ENCODE measurements around the gene PTPRD. TPM values are rescaled to one million over a fixed set of nuclear protein-coding genes. Genes with fewer than 3 reads are reported as not detected.
A peak's percentile ranks its signal among the peaks of the same experiment; 100 is the strongest.

The PTPRD gene
- total RNA-seq, 2 donors from 2014 or later: 97.4 to 101 TPM

GRCh38 chr9:8955315-8955714, 1657.5 kb downstream of the PTPRD start:
- Mint-ChIP-seq H3K4me1 (peaks cover 38% of the 10 kb centered on the region), H3K9me3 (no peaks in the 10 kb centered on the region), H3K27ac (peak overlapping the region; percentile 23), H3K27me3 (ENCODE audit: insufficient read depth) (no peaks in the 10 kb centered on the region), H3K4me3 (no peak overlapping the region), H3K36me3 (ENCODE audit: low read depth) (no peaks in the 10 kb centered on the region)
- no peaks in the 10 kb centered on the region for H3K9me3 ChIP-seq (ENCODE audit: control insufficient read depth, low read length)
- no peak for DNase-seq
- H3K9ac ChIP-seq (ENCODE audit: extremely low read depth, low read length, poor library complexity, severe bottlenecking): no peak overlapping the region
- peaks cover 13% of the 10 kb centered on the region for H3K4me1 ChIP-seq (ENCODE audit: control insufficient read depth, insufficient read depth, low read length)
- WGBS, 2 experiments (ENCODE audit: insufficient coverage in 1 of 2, insufficient read length in 1 of 2): 23 to 38% methylated on average over 1 to 2 of the region's 2 CpGs
- no peaks in the 10 kb centered on the region for H3K36me3 ChIP-seq (ENCODE audit: control insufficient read depth, insufficient read depth, low read length)
- H3K4me3 ChIP-seq (ENCODE audit: low read length): no peak overlapping the region
- H3K27me3 ChIP-seq (ENCODE audit: control insufficient read depth, insufficient read depth, low read length, poor library complexity, severe bottlenecking): no peaks in the 10 kb centered on the region
- no peak overlapping the region for H3K27ac ChIP-seq (ENCODE audit: low read depth, low read length)
- no peak for TF ChIP-seq CTCF (conservative IDR thresholded peaks at IDR 0.05)

- TF ChIP-seq CTCF (conservative IDR thresholded peaks at IDR 0.05): no peak
- Mint-ChIP-seq H3K27me3 (ENCODE audit: insufficient read depth) (no peaks in the 10 kb centered on the region), H3K36me3 (ENCODE audit: low read depth) (no peaks in the 10 kb centered on the region), H3K4me1 (peaks cover 6% of the 10 kb centered on the region), H3K4me3 (no peak overlapping the region), H3K27ac (peak overlapping the region; percentile 18), H3K9me3 (peaks cover 1% of the 10 kb centered on the region)
- H3K27me3 ChIP-seq (ENCODE audit: control insufficient read depth, insufficient read depth, low read length, poor library complexity, severe bottlenecking): no peaks in the 10 kb centered on the region
- no peaks in the 10 kb centered on the region for H3K36me3 ChIP-seq (ENCODE audit: control insufficient read depth, insufficient read depth, low read length)
- peaks cover 3% of the 10 kb centered on the region for H3K4me1 ChIP-seq (ENCODE audit: control insufficient read depth, insufficient read depth, low read length)
- no peak overlapping the region for H3K27ac ChIP-seq (ENCODE audit: low read depth, low read length)
- H3K4me3 ChIP-seq (ENCODE audit: low read length): no peak overlapping the region
- H3K9me3 ChIP-seq (ENCODE audit: control insufficient read depth, low read length): no peaks in the 10 kb centered on the region
- no peak overlapping the region for H3K9ac ChIP-seq (ENCODE audit: extremely low read depth, low read length, poor library complexity, severe bottlenecking)
- WGBS, 2 experiments (ENCODE audit: insufficient coverage in 1 of 2, insufficient read length in 1 of 2): 64% methylated on average over 1 of the region's 1 CpG; no CpG with 5 or more reads in 1 of the 2 experiments
- DNase-seq: no peak
Observed at GRCh38 chr9:8946461-8946860, 1666.3 kb downstream of the PTPRD start.

- Mint-ChIP-seq H3K9me3 (peaks cover 1% of the 10 kb centered on the region), H3K36me3 (ENCODE audit: low read depth) (no peaks in the 10 kb centered on the region), H3K4me3 (no peak overlapping the region), H3K27me3 (ENCODE audit: insufficient read depth) (no peaks in the 10 kb centered on the region), H3K4me1 (peaks cover 6% of the 10 kb centered on the region), H3K27ac (no peak overlapping the region)
- Histone ChIP-seq H3K4me3 (ENCODE audit: low read length) (no peak overlapping the region), H3K27ac (ENCODE audit: low read depth, low read length) (no peak overlapping the region), H3K27me3 (ENCODE audit: control insufficient read depth, insufficient read depth, low read length, poor library complexity, severe bottlenecking) (no peaks in the 10 kb centered on the region), H3K9me3 (ENCODE audit: control insufficient read depth, low read length) (no peaks in the 10 kb centered on the region), H3K36me3 (ENCODE audit: control insufficient read depth, insufficient read depth, low read length) (no peaks in the 10 kb centered on the region), H3K9ac (ENCODE audit: extremely low read depth, low read length, poor library complexity, severe bottlenecking) (no peak overlapping the region), H3K4me1 (ENCODE audit: control insufficient read depth, insufficient read depth, low read length) (peaks cover 3% of the 10 kb centered on the region)
- WGBS, 2 experiments (ENCODE audit: insufficient coverage in 1 of 2, insufficient read length in 1 of 2): no CpG with 5 or more reads among the region's 1 CpG
- no peak for DNase-seq
- TF ChIP-seq CTCF (conservative IDR thresholded peaks at IDR 0.05): no peak
Observed at GRCh38 chr9:8943392-8943791, 1669.4 kb downstream of the PTPRD start.

Data from endodermal cell (in vitro differentiated cells).